Activated CD4-positive, alpha-beta T cell treated with anti-CD3 and anti-CD28 coated beads, Interleukin-2, amount 50 U/mL, for 48 hours (primary cell): ENCODE measurements around the gene P2RX4.
"Not testable (repeated sequence)": the region's sequence is repeated elsewhere in the genome, so short reads cannot be mapped to it uniquely, and the experiment has no call there.

Source experiments
- DNase-seq, 2 experiments: peaks; one replicate each; pipeline ENCODE4 v3.0.0-alpha.2; 2020

The P2RX4 gene

DNA sequence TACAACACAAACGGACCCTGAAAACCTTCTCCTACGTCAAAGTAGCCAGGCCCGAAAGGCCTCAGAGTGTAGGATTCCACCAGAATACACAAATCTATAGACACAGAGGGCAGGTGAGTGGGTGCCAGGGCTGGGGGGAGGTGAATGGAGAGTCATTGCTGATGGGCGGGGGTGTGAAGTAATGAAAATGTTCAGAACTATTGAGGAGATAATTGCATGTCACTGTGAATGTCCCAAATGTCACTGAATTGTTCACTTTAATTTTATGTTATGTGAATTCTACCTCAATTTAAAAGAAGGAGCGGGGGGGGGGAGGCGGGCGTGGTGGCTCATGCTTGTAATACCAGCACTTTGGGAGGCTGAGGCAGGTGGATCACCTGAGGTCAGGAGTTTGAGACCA, 36.0 kb downstream of the P2RX4 start:
- DNase-seq = no peak

DNA sequence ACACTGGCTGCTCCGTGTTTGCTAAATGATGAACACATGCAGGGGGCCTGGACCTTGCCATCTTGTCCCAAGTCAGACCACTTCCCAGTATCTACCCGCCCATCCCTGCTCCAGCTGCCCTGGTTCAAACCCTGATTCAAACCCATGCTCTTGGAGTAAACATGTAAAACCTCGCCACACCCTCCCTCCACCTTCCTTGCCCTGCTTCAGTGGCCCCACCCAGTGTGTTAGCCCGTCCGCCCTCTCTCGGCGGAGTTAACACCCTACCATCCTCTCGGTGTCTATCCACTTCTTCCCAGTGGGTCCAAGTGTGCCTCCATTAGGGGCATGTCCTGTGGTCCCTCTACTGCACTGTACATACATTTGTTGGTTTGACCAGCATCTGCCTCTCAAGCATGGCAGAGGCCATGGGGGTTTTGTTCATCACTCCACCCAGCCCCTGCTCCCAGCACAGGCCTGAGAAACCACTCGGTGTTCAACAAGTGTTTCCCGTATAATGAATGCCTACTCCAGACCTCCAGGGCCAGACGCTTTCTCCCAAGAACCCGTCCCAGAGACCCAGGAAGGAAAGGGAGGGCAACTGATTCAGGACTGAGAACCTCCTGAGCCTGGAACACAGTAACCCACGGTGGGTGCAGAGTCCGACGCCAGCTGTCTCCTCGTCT, 37.1 kb downstream of the P2RX4 start:
- no peak for DNase-seq

DNA sequence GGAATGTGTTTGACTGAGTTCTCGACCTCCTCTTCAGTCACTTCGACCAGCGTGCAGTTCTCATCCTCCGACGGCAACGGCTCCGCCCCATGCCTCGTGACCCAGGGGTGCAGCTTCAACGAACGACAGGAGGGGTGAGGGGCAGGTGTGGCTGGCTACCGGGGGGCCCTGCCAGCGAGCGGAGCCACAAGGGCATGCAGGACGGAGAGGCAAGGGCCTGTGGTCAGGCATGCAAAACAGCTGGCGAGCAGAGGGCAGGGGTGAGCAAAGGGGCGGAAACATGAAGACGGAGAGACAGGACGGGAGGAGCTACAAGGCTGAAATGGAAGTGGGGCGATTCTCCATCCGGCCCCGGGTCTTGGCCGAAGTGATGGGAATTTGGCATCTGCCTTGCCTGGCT, 38.7 kb downstream of the P2RX4 start:
- DNase-seq = no peak

DNA sequence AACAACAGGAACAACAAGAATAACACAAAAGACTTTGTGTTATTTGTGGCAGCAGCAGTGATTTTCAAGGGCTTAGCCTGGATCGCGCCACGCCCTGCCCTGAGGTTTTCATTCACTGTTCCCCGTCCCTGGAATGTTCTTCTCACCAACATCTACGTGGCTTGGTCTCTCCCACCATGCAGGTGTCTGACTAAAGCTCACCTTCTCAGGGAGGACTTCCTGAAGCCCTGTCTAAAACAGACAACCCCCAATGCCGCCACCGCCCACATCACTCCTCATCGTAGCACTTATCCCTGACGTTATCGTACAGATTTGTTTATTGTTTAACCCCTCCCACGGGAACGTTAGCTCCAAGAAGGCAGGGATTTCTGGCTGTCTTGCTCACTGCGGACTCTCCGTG, 40.4 kb downstream of the P2RX4 start:
- no peak for DNase-seq

GRCh38 chr12:121251838-121252237, 41.9 kb downstream of the P2RX4 start:
- DNase-seq = no peak

DNA sequence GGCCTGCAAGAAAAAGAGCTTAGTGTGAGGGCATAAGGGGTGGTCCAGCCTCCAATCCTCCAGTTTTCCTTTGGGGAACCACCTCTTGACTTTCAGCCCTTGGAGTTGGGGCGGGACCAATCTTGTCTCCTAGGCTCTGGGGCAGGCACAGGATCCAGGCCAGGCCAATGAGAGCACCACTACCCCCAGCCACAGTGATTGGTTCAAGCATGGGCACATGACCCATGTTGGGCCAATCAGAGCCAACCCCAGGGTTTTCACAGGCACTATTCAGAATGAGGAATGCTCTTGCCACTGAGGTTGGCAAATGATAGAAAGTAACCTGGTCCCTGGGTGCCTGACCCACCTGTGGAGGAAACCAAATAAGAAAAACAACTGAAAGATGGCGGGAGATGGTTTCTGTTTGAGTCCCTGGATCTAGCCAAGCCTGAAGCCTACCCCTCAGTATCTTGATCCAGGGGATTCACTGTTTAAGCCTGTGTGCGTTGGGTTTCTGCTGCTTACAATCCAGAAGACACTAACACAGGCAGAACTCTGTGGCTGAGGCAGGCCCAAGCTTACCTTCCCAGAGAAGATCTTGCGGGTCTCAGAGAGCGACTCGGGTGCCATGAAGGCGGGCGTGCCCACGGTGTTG, 42.9 kb downstream of the P2RX4 start:
- no peak for DNase-seq

- DNase-seq = no peak
Observed at GRCh38 chr12:121253638-121254335, 43.9 kb downstream of the P2RX4 start.

- DNase-seq = no peak
Observed at GRCh38 chr12:121255433-121255832, 45.5 kb downstream of the P2RX4 start.

- not testable (repeated sequence) for DNase-seq
Observed at GRCh38 chr12:121257704-121258449, 47.9 kb downstream of the P2RX4 start.

- DNase-seq = no peak
Observed at GRCh38 chr12:121259074-121259473, 49.1 kb downstream of the P2RX4 start.

DNA sequence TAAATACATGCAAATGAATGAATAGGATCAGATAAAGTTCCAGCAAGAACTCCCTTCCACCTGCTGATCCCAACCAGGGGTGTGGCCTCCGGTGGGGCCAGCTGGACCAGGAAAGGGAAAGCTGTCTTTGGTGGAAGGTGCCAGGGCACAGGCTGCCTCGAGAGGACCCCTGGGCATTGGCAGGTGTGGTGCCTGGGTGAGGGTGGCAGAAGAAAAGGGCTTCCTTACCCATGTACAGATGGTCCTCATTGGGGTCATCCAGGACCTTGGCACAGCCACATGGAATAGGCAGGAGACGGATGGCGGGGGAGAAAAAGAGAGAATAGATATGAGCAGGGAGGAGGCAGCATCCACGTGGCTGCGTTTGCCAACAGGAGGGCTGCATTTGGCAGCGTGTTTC, 50.2 kb downstream of the P2RX4 start:
- no peak for DNase-seq

- DNase-seq = no peak
Observed at GRCh38 chr12:121261398-121261797, 51.5 kb downstream of the P2RX4 start.

GRCh38 chr12:121263206-121263935, 53.4 kb downstream of the P2RX4 start:
- DNase-seq = no peak

DNA sequence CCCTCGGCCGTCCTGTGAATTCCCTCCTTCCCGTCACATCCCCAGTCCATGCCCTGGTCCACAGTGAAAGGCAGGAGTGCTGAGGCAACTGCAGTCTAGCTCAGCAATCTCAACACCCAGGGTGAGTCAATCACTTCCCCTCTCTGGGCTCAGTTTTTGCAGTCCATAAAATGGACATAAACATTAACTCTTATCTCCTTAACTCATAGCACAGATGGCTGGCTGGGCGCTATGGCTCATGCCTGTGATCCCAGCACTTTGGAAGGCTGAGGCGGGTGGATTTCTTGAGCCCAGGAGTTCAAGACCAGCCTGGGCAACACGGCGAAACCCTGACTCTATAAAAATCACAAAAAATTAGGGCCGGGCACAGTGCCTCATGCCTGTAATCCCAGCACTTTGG, 54.2 kb downstream of the P2RX4 start:
- DNase-seq = no peak

GRCh38 chr12:121264951-121265515, 55.1 kb downstream of the P2RX4 start:
- no peak for DNase-seq

DNA sequence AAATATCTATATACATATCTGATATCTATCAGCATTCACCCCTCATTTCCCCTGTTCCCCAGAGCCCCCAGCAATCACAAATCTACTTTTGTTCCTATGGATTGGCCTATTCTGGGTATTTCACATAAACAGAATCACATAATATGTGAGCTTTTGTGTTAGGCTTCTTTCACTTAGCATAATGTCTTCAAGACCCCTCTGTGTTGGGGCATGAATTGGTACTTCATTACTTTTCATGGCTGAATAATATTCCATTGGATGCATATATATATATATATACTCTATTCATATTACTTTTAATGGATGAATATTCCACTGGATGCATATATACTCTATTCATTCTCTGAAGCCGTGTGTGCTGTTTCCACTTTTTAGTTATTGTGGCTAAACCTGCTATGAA, 57.9 kb downstream of the P2RX4 start:
- DNase-seq = no peak

DNA sequence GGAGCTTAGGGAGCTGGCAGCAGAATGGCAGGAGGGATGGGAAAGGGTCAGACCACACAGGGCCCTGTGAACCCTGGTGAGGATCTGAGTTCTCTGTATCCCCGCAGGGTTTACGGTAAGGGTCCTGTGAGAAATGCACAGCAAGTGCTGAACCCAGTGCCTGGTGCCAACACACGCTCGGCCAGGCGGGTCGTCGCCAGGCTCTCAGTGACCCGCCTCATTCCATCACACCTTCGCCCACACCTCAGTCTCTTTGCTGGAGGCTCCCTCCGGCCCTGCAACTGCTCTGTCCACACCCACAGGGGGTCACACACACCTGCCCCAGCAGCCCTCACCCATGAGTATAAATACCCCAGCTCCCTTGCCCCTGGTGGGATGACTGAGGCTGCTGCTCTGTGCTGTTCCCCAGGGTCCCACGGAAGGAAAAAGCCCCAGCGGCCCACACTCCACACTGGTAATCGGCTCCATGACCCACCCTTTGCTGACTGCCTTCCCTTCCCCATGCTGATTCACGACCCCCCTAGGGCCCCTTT, 63.5 kb downstream of the P2RX4 start:
- no peak for DNase-seq

- DNase-seq = no peak
Observed at GRCh38 chr12:121274036-121274763, 64.3 kb downstream of the P2RX4 start.

- no peak for DNase-seq
Observed at GRCh38 chr12:121277374-121277759, 67.4 kb downstream of the P2RX4 start.

GRCh38 chr12:121278169-121279070, 68.5 kb downstream of the P2RX4 start:
- DNase-seq = no peak

GRCh38 chr12:121279071-121279375, 69.1 kb downstream of the P2RX4 start:
- DNase-seq = no peak
